PC-9 (cell line): ENCODE results near the gene C2orf49. TPM values are rescaled to one million over a fixed set of nuclear protein-coding genes. Genes with fewer than 3 reads are reported as not detected.

Experiments
- BruUV-seq: library from RNA; stranded (reverse); fragments of 400-500 nt; replicated peaks from 2 replicates; lab custom pipeline; 2021; lab: Mats Ljungman, UMichigan
- CTCF ChIA-PET: fragments of 300-600 bp; sonication (Branson Sonifier 250); formaldehyde crosslinking; loops from one replicate; lab custom pipeline; 2022; ENCODE audit warnings: antibody characterized with exemption; lab: Charles Lee
- POLR2A ChIA-PET: fragments of 300-600 bp; sonication (Branson Sonifier 250); formaldehyde crosslinking; loops from one replicate; lab custom pipeline; 2022; ENCODE audit warnings: antibody characterized with exemption; ENCODE audit not compliant: unreplicated experiment; lab: Charles Lee
- DNase-seq, 2 experiments: peaks; one replicate each; pipeline versions ENCODE4 v3.0.0 to v3.0.0-alpha.2; 2015 to 2022; ENCODE audit warnings: mixed read lengths in 1 of 2
- H2AFZ ChIP-seq: fragments of 200-600 bp; sonication (generic); 2 replicates; pipeline ENCODE4 v1.8.1; 2017; ENCODE audit warnings: antibody characterized with exemption
- H3F3A ChIP-seq: fragments of 200-600 bp; sonication (generic); 2 replicates; pipeline ENCODE4 v1.8.1; 2017; ENCODE audit warnings: antibody characterized with exemption, mild to moderate bottlenecking, low read depth; ENCODE audit not compliant: insufficient read depth
- H3K27ac ChIP-seq: fragments of 200-600 bp; sonication (generic); 2 replicates; pipeline ENCODE4 v1.6.1; 2016; ENCODE audit warnings: mixed run types
- H3K27me3 ChIP-seq: fragments of 200-600 bp; sonication (generic); 2 replicates; pipeline ENCODE4 v1.6.1; 2016; ENCODE audit warnings: low read depth, mixed run types; ENCODE audit not compliant: insufficient read depth
- H3K36me3 ChIP-seq: fragments of 200-600 bp; sonication (generic); 2 replicates; pipeline ENCODE4 v1.6.1; 2016; ENCODE audit warnings: low read depth, mixed run types
- H3K4me1 ChIP-seq: fragments of 200-600 bp; sonication (generic); replicated peaks from 2 replicates; pipeline ENCODE4 v1.6.1; 2016; ENCODE audit warnings: mixed run types; ENCODE audit not compliant: insufficient read depth
- H3K4me2 ChIP-seq: fragments of 200-600 bp; sonication (generic); 2 replicates; pipeline ENCODE4 v1.6.1; 2017; ENCODE audit warnings: mixed run types
- H3K4me3 ChIP-seq: fragments of 200-600 bp; sonication (generic); 2 replicates; pipeline ENCODE4 v1.6.1; 2016; ENCODE audit warnings: mixed run types
- H3K79me2 ChIP-seq: fragments of 200-600 bp; sonication (generic); 2 replicates; pipeline ENCODE4 v1.6.1; 2017; ENCODE audit warnings: low read depth, mixed run types
- H3K9me2 ChIP-seq: fragments of 200-600 bp; sonication (generic); 2 replicates; pipeline ENCODE4 v1.8.1; 2017; ENCODE audit warnings: mild to moderate bottlenecking; ENCODE audit not compliant: insufficient read depth
- H3K9me3 ChIP-seq: fragments of 200-600 bp; sonication (generic); 2 replicates; pipeline ENCODE4 v1.8.1; 2016; ENCODE audit warnings: low read depth; ENCODE audit not compliant: insufficient read depth
- H4K20me1 ChIP-seq: fragments of 200-600 bp; sonication (generic); 2 replicates; pipeline ENCODE4 v1.8.1; 2017; ENCODE audit not compliant: insufficient read depth
- EZH2 ChIP-seq: fragments of 200-600 bp; sonication (generic); IDR thresholded peaks from 2 replicates; pipeline ENCODE4 v1.8.0; 2017; ENCODE audit warnings: antibody characterized with exemption, low read depth
- intact Hi-C: fragments of 100-400 bp; cut with micrococcal nuclease; formaldehyde crosslinking; loops from one replicate; pipeline ENCODE4 v1.10.0; 2022; ENCODE audit not compliant: unreplicated experiment
- total RNA-seq: library from RNA; stranded (reverse); gene quantifications from 2 replicates; pipeline ENCODE4 v1.2.3, GENCODE V29; 2021
- TF ChIP-seq, protein P1 (sequence below): fragments of 200-600 bp; sonication (generic); conservative IDR thresholded peaks from 2 replicates; pipeline ENCODE4 v1.6.1; 2017; ENCODE audit warnings: mixed run types, antibody characterized with exemption, mild to moderate bottlenecking, moderate library complexity

The C2orf49 gene
- total RNA-seq, 1 experiment from 2014 or later = 16.2 TPM

- peak in 1 of 2 experiments; percentile 24 for DNase-seq
- BruUV-seq = TSS peak; percentile 21
- ChIA-PET CTCF (interaction anchor here (0.5 kb wide), 1 partner anchor 64 kb away, joined by 5 read pairs; no protein-coding TSS in a partner anchor), POLR2A (interaction anchor here (0.6 kb wide), 1 partner anchor 57 kb away, joined by 4 read pairs; no protein-coding TSS in a partner anchor)
- intact Hi-C loops = no loop called here
- Histone ChIP-seq H3K79me2 (peaks cover 53% of the 10 kb centered on the region), H3K27me3 (no peaks in the 10 kb centered on the region), H3K4me3 (peak overlapping the region; percentile 92), H3F3A (no peaks in the 10 kb centered on the region; the same call in 1 of the 2 replicates), H3K36me3 (no peaks in the 10 kb centered on the region), H3K9me2 (no peaks in the 10 kb centered on the region), H3K27ac (no peak overlapping the region), H3K4me2 (peak overlapping the region; percentile 99), H3K4me1 (peaks cover 33% of the 10 kb centered on the region), H4K20me1 (no peaks in the 10 kb centered on the region), H2AFZ (peak overlapping the region; percentile 85), H3K9me3 (no peaks in the 10 kb centered on the region)
- TF ChIP-seq EZH2 = no peak
- TF ChIP-seq, protein P1, sequence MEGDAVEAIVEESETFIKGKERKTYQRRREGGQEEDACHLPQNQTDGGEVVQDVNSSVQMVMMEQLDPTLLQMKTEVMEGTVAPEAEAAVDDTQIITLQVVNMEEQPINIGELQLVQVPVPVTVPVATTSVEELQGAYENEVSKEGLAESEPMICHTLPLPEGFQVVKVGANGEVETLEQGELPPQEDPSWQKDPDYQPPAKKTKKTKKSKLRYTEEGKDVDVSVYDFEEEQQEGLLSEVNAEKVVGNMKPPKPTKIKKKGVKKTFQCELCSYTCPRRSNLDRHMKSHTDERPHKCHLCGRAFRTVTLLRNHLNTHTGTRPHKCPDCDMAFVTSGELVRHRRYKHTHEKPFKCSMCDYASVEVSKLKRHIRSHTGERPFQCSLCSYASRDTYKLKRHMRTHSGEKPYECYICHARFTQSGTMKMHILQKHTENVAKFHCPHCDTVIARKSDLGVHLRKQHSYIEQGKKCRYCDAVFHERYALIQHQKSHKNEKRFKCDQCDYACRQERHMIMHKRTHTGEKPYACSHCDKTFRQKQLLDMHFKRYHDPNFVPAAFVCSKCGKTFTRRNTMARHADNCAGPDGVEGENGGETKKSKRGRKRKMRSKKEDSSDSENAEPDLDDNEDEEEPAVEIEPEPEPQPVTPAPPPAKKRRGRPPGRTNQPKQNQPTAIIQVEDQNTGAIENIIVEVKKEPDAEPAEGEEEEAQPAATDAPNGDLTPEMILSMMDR = no peak
These were observed 8.8 kb upstream of the C2orf49 start for GRCh38 chr2:105328281-105329196.

GRCh38 chr2:105329197-105329554 is 8.2 kb upstream of the C2orf49 start:
- no peaks in the 10 kb centered on the region for H4K20me1 ChIP-seq
- no peaks in the 10 kb centered on the region for H3K9me2 ChIP-seq
- DNase-seq = no peak
- TF ChIP-seq, protein P1 = no peak
- TF ChIP-seq EZH2 = no peak
- H3K36me3 ChIP-seq = no peaks in the 10 kb centered on the region
- intact Hi-C loops = no loop called here
- H3F3A ChIP-seq = no peaks in the 10 kb centered on the region; the same call in 1 of the 2 replicates
- ChIA-PET POLR2A (no interaction called here), CTCF (no interaction called here)
- H3K4me3 ChIP-seq = peak overlapping the region; percentile 92
- H3K27me3 ChIP-seq = no peaks in the 10 kb centered on the region
- BruUV-seq = no TSS peak
- peak overlapping the region; percentile 85 for H2AFZ ChIP-seq
- H3K79me2 ChIP-seq = peaks cover 47% of the 10 kb centered on the region
- H3K27ac ChIP-seq = no peak overlapping the region
- peaks cover 33% of the 10 kb centered on the region for H3K4me1 ChIP-seq
- peak overlapping the region; percentile 99 for H3K4me2 ChIP-seq
- H3K9me3 ChIP-seq = no peaks in the 10 kb centered on the region

GRCh38 chr2:105329561-105330495 is 7.5 kb upstream of the C2orf49 start, which contains the start of gene TGFBRAP1:
TGFBRAP1 (minus strand) TSS chr2:105329735; CDS start chr2:105308301, 21,434 bp downstream.
- ChIA-PET CTCF (no interaction called here), POLR2A (interaction anchor here (0.7 kb wide), 1 partner anchor 216 kb away, joined by 3 read pairs; no protein-coding TSS in a partner anchor)
- Histone ChIP-seq H3K79me2 (peaks cover 47% of the 10 kb centered on the region), H3F3A (no peaks in the 10 kb centered on the region; the same call in 1 of the 2 replicates), H2AFZ (peak within 1 kb of the TSS; percentile 93), H3K9me2 (no peaks in the 10 kb centered on the region), H3K27ac (peak within 1 kb of the TSS; percentile 69), H3K36me3 (no peaks in the 10 kb centered on the region), H3K4me3 (peak within 1 kb of the TSS; percentile 92), H4K20me1 (no peaks in the 10 kb centered on the region), H3K9me3 (no peaks in the 10 kb centered on the region), H3K4me2 (peak within 1 kb of the TSS; percentile 99), H3K27me3 (no peaks in the 10 kb centered on the region), H3K4me1 (peaks cover 33% of the 10 kb centered on the region)
- peak in 1 of 2 experiments; percentile 55 for DNase-seq
- TF ChIP-seq EZH2 = no peak
- TF ChIP-seq, protein P1 = no peak
- intact Hi-C loops = no loop called here
- TSS peak; percentile 82 for BruUV-seq
